ENCODE measurements around the gene LSP1.
A peak's percentile ranks its signal among the peaks of the same experiment; 100 is the strongest.
"Not testable (repeated sequence)": the region's sequence is repeated elsewhere in the genome, so short reads cannot be mapped to it uniquely, and the experiment has no call there.

LSP1 gene

DNA sequence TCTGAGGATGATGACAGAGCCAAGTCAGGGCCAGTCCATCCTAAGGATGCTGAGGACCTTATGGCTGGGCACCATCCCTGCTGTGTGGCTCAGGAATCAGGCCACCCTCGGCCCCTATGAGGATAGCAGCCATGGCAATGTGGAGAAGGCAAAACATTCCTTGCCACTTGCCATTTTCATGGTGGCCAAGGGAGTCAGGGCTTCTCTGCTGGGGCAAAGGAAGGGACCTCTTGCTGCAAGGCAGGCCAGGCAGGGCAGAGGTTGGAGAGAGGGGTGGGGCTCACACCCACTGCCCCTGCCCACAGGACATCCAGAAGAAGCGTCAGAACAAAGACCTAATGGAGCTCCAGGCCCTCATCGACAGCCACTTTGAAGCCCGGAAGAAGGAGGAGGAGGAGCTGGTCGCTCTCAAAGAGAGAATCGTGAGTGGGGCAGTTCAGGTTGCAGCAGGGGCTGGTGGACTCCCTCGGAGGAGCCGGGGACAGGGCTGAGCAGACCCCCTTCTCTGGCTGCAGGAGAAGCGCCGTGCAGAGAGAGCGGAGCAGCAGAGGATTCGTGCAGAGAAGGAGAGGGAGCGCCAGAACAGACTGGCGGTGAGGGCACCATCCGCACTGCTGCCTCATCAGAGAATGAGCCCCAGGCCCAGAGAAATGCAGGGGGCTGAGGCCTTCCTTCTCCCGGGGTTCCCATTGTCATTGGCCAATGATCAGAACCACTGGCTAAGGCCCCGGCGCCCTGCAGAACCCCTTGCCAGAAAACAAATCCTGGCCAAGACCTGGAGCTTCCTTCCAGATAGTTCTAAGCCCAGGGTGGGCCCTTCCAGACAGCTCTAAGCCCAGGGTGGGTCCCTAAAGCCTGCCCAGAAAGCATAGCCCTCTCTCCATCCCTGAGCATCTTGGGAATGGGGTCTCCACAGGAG lies 80.8 kb downstream of the LSP1 start:
- FAIRE-seq (no peak), DNase-seq (ENCODE audit: insufficient read length) (no peak)
- TF ChIP-seq POLR2AphosphoS5 (IDR thresholded peaks at IDR 0.05; ENCODE audit: low read depth, low read length) (no peak), TAF1 (IDR thresholded peaks at IDR 0.05; ENCODE audit: borderline replicate concordance, low read depth, low read length) (no peak), POLR2A (IDR thresholded peaks at IDR 0.05; ENCODE audit: low read depth, low read length) (no peak)

DNA sequence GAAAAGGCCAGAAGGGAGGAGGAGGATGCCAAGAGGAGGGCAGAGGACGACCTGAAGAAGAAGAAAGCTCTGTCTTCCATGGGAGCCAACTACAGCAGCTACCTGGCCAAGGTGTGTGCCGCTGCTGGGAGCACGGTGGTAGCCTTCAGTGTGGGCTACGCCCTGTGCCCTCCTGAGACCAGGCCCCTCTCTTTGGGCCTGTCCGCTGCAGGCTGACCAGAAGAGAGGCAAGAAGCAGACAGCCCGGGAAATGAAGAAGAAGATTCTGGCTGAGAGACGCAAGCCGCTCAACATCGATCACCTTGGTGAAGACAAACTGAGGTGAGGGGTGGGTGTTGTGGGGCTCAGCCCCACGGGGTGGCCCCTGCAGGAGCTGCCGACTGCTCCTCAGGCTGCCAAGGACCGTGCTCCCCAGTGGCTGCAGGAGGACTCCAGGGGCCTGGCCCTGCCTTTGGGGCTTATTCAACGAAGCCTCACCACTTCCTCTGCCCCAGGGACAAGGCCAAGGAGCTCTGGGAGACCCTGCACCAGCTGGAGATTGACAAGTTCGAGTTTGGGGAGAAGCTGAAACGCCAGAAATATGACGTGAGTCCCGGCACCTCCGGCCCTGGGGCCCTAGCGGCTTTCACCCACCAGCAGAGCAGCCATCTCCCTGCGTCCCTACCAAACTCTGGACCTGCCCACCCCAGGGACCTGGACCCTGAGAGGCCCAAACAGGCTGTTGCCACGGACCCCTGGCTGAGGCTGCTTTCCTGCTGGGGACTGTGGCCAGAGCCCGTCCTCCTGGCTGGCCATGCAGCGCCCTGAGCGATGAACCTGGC lies 81.7 kb downstream of the LSP1 start:
- FAIRE-seq: no peak
- peak; percentile 21 for DNase-seq (ENCODE audit: insufficient read length)
- no peak for TF ChIP-seq POLR2AphosphoS5 (IDR thresholded peaks at IDR 0.05; ENCODE audit: low read depth, low read length)
- no peak for TF ChIP-seq POLR2A (IDR thresholded peaks at IDR 0.05; ENCODE audit: low read depth, low read length)

GRCh38 chr11:1935156-1936071 lies 82.5 kb downstream of the LSP1 start:
- TF ChIP-seq POLR2AphosphoS5 (IDR thresholded peaks at IDR 0.05; ENCODE audit: low read depth, low read length) (no peak), TAF1 (IDR thresholded peaks at IDR 0.05; ENCODE audit: borderline replicate concordance, low read depth, low read length) (no peak), POLR2A (IDR thresholded peaks at IDR 0.05; ENCODE audit: low read depth, low read length) (no peak)
- FAIRE-seq (no peak), DNase-seq (ENCODE audit: insufficient read length) (peak; percentile 30)

- FAIRE-seq (no peak), DNase-seq (ENCODE audit: insufficient read length) (no peak)
- TF ChIP-seq TAF1 (IDR thresholded peaks at IDR 0.05; ENCODE audit: borderline replicate concordance, low read depth, low read length) (no peak), POLR2A (IDR thresholded peaks at IDR 0.05; ENCODE audit: low read depth, low read length) (no peak), POLR2AphosphoS5 (IDR thresholded peaks at IDR 0.05; ENCODE audit: low read depth, low read length) (no peak)
Measured at GRCh38 chr11:1936072-1936780, 83.3 kb downstream of the LSP1 start.

- no peak for FAIRE-seq
- TF ChIP-seq POLR2AphosphoS5 (IDR thresholded peaks at IDR 0.05; ENCODE audit: low read depth, low read length): no peak
- TF ChIP-seq TAF1 (IDR thresholded peaks at IDR 0.05; ENCODE audit: borderline replicate concordance, low read depth, low read length): no peak
- no peak for TF ChIP-seq POLR2A (IDR thresholded peaks at IDR 0.05; ENCODE audit: low read depth, low read length)
- DNase-seq (ENCODE audit: insufficient read length): no peak
Measured at GRCh38 chr11:1936781-1937615, 84.1 kb downstream of the LSP1 start.

DNA sequence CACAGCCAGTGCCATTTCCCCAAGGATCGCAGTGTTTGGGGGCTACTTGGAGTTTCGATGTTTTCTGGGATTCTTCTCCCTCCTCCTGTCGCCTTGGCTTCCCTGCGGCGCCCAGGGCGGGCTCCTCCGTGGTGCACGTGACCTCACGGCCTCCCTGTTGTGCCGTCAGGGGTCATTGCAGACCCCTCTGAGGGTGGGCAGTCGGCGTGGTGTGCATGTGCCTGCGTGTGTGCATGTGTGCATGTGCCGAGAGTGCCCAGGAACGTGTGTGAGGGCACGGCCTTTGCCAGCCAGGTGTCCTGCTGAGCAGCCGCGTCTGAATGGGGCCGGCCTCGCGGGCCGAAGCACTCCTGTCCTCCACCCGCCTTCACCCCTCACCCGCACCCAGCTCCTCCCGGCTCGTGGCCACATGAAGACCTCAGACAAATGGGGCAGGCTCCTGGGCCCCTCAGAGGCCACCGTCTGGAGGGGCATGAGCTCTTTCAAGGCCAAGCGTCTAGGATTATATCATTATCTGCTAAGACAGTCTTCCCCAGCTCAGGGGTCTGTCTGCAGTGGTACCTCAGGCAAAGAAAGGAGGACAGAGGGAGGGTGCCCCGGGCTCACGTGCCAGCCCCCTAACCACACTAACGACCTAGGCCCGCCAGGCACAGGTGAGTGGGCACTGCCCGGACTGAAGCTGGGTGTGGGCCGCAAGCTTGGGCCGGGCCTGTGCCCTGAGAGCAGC lies 84.9 kb downstream of the LSP1 start:
- DNase-seq (ENCODE audit: insufficient read length) (no peak), FAIRE-seq (no peak)
- TF ChIP-seq POLR2A (IDR thresholded peaks at IDR 0.05; ENCODE audit: low read depth, low read length) (no peak), TAF1 (IDR thresholded peaks at IDR 0.05; ENCODE audit: borderline replicate concordance, low read depth, low read length) (no peak), POLR2AphosphoS5 (IDR thresholded peaks at IDR 0.05; ENCODE audit: low read depth, low read length) (no peak)

- TF ChIP-seq POLR2AphosphoS5 (IDR thresholded peaks at IDR 0.05; ENCODE audit: low read depth, low read length) (no peak), TAF1 (IDR thresholded peaks at IDR 0.05; ENCODE audit: borderline replicate concordance, low read depth, low read length) (no peak), POLR2A (IDR thresholded peaks at IDR 0.05; ENCODE audit: low read depth, low read length) (no peak)
- no peak for FAIRE-seq
Measured at GRCh38 chr11:1938343-1939005, 85.6 kb downstream of the LSP1 start.

GRCh38 chr11:1939006-1939625 lies 86.2 kb downstream of the LSP1 start:
- FAIRE-seq: no peak
- DNase-seq (ENCODE audit: insufficient read length): peak; percentile 30
- TF ChIP-seq TAF1 (IDR thresholded peaks at IDR 0.05; ENCODE audit: borderline replicate concordance, low read depth, low read length) (no peak), POLR2AphosphoS5 (IDR thresholded peaks at IDR 0.05; ENCODE audit: low read depth, low read length) (no peak), POLR2A (IDR thresholded peaks at IDR 0.05; ENCODE audit: low read depth, low read length) (no peak)

More at GRCh38 chr11:1938343-1939005, 85.6 kb downstream of the LSP1 start:
- DNase-seq (ENCODE audit: insufficient read length): no peak

DNA sequence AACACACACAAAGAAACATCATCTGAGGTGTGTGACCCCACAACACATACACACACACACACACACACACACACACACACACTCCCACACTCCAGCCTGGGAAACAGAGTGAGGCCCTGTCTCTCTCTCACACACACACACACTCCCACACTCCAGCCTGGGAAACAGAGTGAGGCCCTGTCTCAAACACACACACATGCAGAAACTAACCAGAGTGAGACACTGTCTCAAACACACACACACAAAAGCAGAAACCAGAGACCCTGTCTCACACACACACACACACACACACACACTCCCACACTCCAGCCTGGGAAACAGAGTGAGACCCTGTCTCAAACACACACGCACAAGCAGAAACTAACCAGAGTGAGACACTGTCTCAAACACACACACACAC lies 86.9 kb downstream of the LSP1 start:
- DNase-seq (ENCODE audit: insufficient read length); FAIRE-seq: not testable (repeated sequence)
